Nasal cavity respiratory epithelium epithelial cell of viscerocranial mucosa (primary cell): Measurements from ENCODE around the gene SCYL2. TPM values are rescaled to one million over a fixed set of nuclear protein-coding genes. Genes with fewer than 3 reads are reported as not detected.

ENCODE experiments used
- total RNA-seq: library from RNA; depleted of rRNA; stranded (reverse); fragments of >200 nt; gene quantifications from 2 replicates; pipeline ENCODE4 v1.2.3, GENCODE V29; 2014

SCYL2 gene, protein sequence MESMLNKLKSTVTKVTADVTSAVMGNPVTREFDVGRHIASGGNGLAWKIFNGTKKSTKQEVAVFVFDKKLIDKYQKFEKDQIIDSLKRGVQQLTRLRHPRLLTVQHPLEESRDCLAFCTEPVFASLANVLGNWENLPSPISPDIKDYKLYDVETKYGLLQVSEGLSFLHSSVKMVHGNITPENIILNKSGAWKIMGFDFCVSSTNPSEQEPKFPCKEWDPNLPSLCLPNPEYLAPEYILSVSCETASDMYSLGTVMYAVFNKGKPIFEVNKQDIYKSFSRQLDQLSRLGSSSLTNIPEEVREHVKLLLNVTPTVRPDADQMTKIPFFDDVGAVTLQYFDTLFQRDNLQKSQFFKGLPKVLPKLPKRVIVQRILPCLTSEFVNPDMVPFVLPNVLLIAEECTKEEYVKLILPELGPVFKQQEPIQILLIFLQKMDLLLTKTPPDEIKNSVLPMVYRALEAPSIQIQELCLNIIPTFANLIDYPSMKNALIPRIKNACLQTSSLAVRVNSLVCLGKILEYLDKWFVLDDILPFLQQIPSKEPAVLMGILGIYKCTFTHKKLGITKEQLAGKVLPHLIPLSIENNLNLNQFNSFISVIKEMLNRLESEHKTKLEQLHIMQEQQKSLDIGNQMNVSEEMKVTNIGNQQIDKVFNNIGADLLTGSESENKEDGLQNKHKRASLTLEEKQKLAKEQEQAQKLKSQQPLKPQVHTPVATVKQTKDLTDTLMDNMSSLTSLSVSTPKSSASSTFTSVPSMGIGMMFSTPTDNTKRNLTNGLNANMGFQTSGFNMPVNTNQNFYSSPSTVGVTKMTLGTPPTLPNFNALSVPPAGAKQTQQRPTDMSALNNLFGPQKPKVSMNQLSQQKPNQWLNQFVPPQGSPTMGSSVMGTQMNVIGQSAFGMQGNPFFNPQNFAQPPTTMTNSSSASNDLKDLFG
- total RNA-seq: 56.2 and 58.8 TPM in 2 replicates

DNA sequence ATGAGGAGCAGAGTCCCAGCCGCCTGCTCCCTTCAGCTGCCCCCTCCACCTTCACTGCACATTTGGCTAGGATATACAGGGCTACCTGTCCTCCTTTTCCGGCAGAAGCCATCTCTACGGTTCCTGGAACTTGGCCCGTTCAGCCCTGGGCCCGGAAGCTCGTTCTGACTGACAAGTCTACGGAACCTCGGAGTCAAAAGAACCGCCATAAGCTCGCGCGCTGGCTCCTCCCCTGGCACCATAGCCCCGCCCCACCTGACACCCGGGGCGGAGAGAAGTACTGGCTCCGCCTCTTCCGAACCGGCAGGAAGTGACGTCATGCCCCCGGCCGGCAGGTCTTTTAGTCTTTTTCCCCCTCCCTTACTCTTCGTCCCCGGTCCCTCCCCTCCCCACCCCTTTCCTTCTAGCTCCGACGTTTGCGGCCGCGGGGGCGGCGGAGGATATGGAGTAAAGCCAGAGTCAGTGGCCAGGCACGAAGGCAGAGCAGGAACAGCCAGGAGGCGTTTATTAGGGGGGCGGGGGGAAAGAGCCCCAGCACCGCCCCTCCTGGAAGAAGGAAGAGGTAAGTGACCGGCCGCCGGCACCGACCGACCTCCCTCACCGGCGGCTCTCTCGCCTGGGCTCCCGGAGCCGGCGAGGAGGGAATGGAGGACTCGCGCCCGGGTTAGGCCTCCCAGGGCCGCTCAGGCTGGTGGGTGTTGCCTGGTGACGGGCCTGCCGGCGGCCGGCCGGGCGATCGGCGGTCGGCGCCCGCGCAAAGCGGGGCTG is at the start of gene SCYL2, which contains the start of gene DEPDC4:
Gene SCYL2 (plus strand): TSS at position 343 of the 768 bp plus-strand sequence. CDS start 15,794 bp downstream, outside the sequence.
Gene DEPDC4 (minus strand): TSS at position 245 of the 768 bp plus-strand sequence. CDS start 3 bp downstream, at position 242.

DNA sequence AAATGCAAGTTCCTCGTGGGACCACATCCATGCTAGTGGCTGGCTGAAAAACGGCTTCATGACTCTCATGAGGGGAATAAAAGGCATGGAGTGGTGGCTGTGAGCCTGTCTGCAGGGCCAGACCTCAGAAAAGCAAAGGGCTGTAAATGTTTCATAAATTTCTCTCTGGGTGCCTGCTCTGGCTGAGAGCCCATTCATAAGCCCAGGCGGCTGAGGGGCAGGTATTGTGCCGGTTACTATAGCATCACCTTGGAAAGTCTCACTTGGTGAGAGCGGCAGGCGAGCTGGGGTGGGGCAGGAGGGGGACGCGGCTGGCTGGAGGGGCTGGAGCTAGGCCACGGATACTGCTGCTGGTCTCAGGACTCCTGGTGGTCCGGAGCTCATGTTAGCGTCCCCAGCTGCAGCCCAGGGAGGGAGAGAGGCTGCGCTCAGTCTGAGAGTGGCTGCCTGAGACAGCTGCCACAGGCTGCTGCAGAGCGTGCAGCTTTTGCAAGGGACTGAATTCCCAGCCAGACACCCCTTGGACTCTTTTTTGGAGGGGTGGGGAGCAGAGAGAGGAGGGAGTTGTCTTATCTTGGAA is 89.8 kb downstream of the SCYL2 start, which contains the start of gene SLC17A8:
Gene SLC17A8 (plus strand): TSS at position 431 of the 580 bp plus-strand sequence. CDS start 318 bp downstream, outside the sequence.

Other genes starting within 250 kb of the SCYL2 start
- gene BLTP3B, start 124.3 kb upstream of the SCYL2 start, total RNA-seq: 16.6 and 22.6 TPM in 2 replicates
- gene ACTR6, start 66.4 kb upstream of the SCYL2 start, total RNA-seq: 19.1 and 20.1 TPM in 2 replicates
- 1.0 and 2.6 TPM in 2 replicates for gene DEPDC4, start 98 bp upstream of the SCYL2 start, total RNA-seq
- gene SLC17A8, start 89.9 kb downstream of the SCYL2 start, total RNA-seq: not detected in 2 replicates
- not detected in 2 replicates for gene NR1H4, start 206.7 kb downstream of the SCYL2 start, total RNA-seq